Trophoblast cell (in vitro differentiated cells and primary cell): ENCODE data around the gene EAF1.

Experiments used
- DNase-seq, 2 donors: peaks; one replicate each; pipeline ENCODE4 v3.0.0-alpha.2; 2016
- H2AFZ ChIP-seq: 2 replicates; pipeline ENCODE4 v1.6.1; 2013; ENCODE audit warnings: low read length, moderate library complexity, mild to moderate bottlenecking; ENCODE audit not compliant: insufficient read depth, poor library complexity
- H2AK5ac ChIP-seq: 2 replicates; pipeline ENCODE4 v1.6.1; 2013; ENCODE audit warnings: mild to moderate bottlenecking, low read length
- H2BK120ac ChIP-seq: 2 replicates; pipeline ENCODE4 v1.6.1; 2013; ENCODE audit warnings: low read length, mild to moderate bottlenecking, moderate library complexity; ENCODE audit not compliant: insufficient read depth, poor library complexity
- H2BK12ac ChIP-seq: 2 replicates; pipeline ENCODE4 v1.6.1; 2013; ENCODE audit warnings: mild to moderate bottlenecking, low read length, moderate library complexity
- H2BK5ac ChIP-seq: 2 replicates; pipeline ENCODE4 v1.6.1; 2013; ENCODE audit warnings: low read length, low read depth, moderate library complexity, mild to moderate bottlenecking; ENCODE audit not compliant: poor library complexity
- H3K14ac ChIP-seq: 2 replicates; pipeline ENCODE4 v1.6.1; 2013; ENCODE audit warnings: mild to moderate bottlenecking, low read length
- H3K18ac ChIP-seq: 2 replicates; pipeline ENCODE4 v1.6.1; 2013; ENCODE audit warnings: mild to moderate bottlenecking, low read length
- H3K23ac ChIP-seq: 2 replicates; pipeline ENCODE4 v1.6.1; 2013; ENCODE audit warnings: low read length
- H3K27ac ChIP-seq: 2 replicates; pipeline ENCODE4 v1.5.1; 2013; ENCODE audit warnings: low read depth, mild to moderate bottlenecking, inconsistent platforms, low read length, moderate library complexity
- H3K27me3 ChIP-seq: 2 replicates; pipeline ENCODE4 v1.6.1; 2013; ENCODE audit warnings: inconsistent platforms, mild to moderate bottlenecking, low read length, moderate library complexity; ENCODE audit not compliant: insufficient read depth
- H3K36me3 ChIP-seq, 2 experiments: 1 replicate in 1 of 2; 2 replicates in 1 of 2; pipeline ENCODE4 v1.6.1; 2013; ENCODE audit warnings: low read length in 2 of 2, mild to moderate bottlenecking in 2 of 2, moderate library complexity in 1 of 2; ENCODE audit not compliant: insufficient read depth in 2 of 2, control insufficient read depth in 1 of 2
- H3K4ac ChIP-seq: 2 replicates; pipeline ENCODE4 v1.6.1; 2013; ENCODE audit warnings: low read depth, mild to moderate bottlenecking, low read length, moderate library complexity
- H3K4me1 ChIP-seq, 2 experiments: 1 replicate in 1 of 2; 2 replicates in 1 of 2; pipeline ENCODE4 v1.6.1; 2013; ENCODE audit warnings: low read length in 2 of 2, mild to moderate bottlenecking in 2 of 2, moderate library complexity in 1 of 2; ENCODE audit not compliant: insufficient read depth in 2 of 2, control insufficient read depth in 1 of 2
- H3K4me2 ChIP-seq: 2 replicates; pipeline ENCODE4 v1.6.1; 2013; ENCODE audit warnings: inconsistent platforms, mild to moderate bottlenecking, low read length, moderate library complexity
- H3K4me3 ChIP-seq: 2 replicates; pipeline ENCODE4 v1.5.1; 2013; ENCODE audit warnings: mild to moderate bottlenecking, low read depth, low read length, inconsistent platforms
- H3K79me1 ChIP-seq: one replicate; pipeline ENCODE4 v1.6.1; 2013; ENCODE audit warnings: low read length
- H3K79me2 ChIP-seq: 2 replicates; pipeline ENCODE4 v1.6.1; 2013; ENCODE audit warnings: low read length, mild to moderate bottlenecking; ENCODE audit not compliant: control insufficient read depth, insufficient read depth, poor library complexity
- H3K9ac ChIP-seq: 2 replicates; pipeline ENCODE4 v1.6.1; 2013; ENCODE audit warnings: mild to moderate bottlenecking, low read length
- H3K9me3 ChIP-seq: 2 replicates; pipeline ENCODE4 v1.6.1; 2013; ENCODE audit warnings: low read depth, mild to moderate bottlenecking, control low read depth, inconsistent platforms, low read length; ENCODE audit not compliant: insufficient read depth
- H4K12ac ChIP-seq: 2 replicates; pipeline ENCODE4 v1.6.1; 2013; ENCODE audit warnings: low read depth, mild to moderate bottlenecking, low read length, moderate library complexity
- H4K8ac ChIP-seq: 2 replicates; pipeline ENCODE4 v1.6.1; 2013; ENCODE audit warnings: low read depth, mild to moderate bottlenecking, low read length, moderate library complexity
- H4K91ac ChIP-seq: one replicate; pipeline ENCODE4 v1.6.1; 2013; ENCODE audit warnings: low read depth, mild to moderate bottlenecking, low read length, moderate library complexity
- WGBS: extraction: QIAGEN DNeasy Blood & Tissue Kit; methylation state at CpG from one replicate; pipeline ENCODE4 v1.1.7; 2013; ENCODE audit warnings: missing lambda C conversion rate; ENCODE audit not compliant: insufficient read length, insufficient coverage; ENCODE audit errors: extremely low coverage; 5-methylcytosine and 5-hydroxymethylcytosine counted together

Gene EAF1

GRCh38 chr3:15462451-15462850, 35.1 kb downstream of the EAF1 start:
- H2BK120ac ChIP-seq = no peak overlapping the region
- peaks cover 0 to 2% of the 10 kb centered on the region in 2 experiments for H3K4me1 ChIP-seq
- H2BK5ac ChIP-seq = no peak overlapping the region
- no peak overlapping the region for H4K8ac ChIP-seq
- no peak overlapping the region for H4K91ac ChIP-seq
- H2BK12ac ChIP-seq = no peak overlapping the region
- no peaks in the 10 kb centered on the region for H3K9me3 ChIP-seq
- no peaks in the 10 kb centered on the region for H3K27me3 ChIP-seq
- no peak for DNase-seq
- H2AFZ ChIP-seq = no peak overlapping the region
- no peak overlapping the region for H3K4ac ChIP-seq
- H3K14ac ChIP-seq = no peak overlapping the region
- H3K9ac ChIP-seq = no peak overlapping the region
- no peak overlapping the region for H4K12ac ChIP-seq
- H3K27ac ChIP-seq = no peak overlapping the region
- H3K18ac ChIP-seq = no peak overlapping the region
- H3K79me2 ChIP-seq = no peaks in the 10 kb centered on the region
- no peak overlapping the region for H3K4me3 ChIP-seq
- no peaks in the 10 kb centered on the region for H3K36me3 ChIP-seq
- H2AK5ac ChIP-seq = no peak overlapping the region
- no peak overlapping the region for H3K23ac ChIP-seq
- no peaks in the 10 kb centered on the region for H3K79me1 ChIP-seq
- no peak overlapping the region for H3K4me2 ChIP-seq
- no CpG with 5 or more reads among the region's 5 CpGs for WGBS

DNA sequence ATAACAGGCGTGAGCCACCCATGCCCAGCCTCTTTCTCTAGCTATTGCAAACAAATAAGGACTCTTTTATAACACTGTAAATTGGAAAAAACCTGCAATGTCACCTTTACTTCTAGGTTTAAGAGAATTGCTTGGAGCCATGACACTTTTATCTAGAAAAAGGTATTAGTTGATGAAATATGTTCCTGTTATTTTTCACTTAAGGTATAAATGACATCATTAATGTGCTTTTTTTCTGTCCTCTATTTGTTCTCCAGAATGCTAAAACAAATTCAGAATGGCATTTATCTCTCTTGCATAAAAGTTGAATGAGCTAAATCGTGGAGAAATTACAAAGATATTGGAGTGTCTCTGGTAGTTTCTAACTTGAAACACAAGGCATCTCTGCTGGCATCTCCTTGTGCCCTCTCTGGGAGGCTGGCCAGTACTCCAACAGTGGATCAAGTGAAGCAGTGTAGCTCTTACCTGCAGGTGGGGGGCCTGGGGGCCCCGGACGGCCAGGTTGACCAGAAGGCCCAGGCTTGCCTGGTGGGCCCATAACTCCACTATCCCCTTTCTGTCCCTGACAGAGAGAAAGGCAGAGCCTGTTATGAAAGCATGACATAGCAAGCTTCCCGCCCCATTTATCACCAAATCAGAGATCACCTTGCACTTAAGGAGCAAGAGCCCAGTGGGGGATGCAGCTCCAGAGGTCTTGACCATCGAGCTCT, 38.6 kb downstream of the EAF1 start:
- H4K91ac ChIP-seq = no peak overlapping the region
- no peak overlapping the region for H4K8ac ChIP-seq
- no peaks in the 10 kb centered on the region for H3K36me3 ChIP-seq
- no peaks in the 10 kb centered on the region for H3K27me3 ChIP-seq
- DNase-seq = no peak
- no peak overlapping the region for H2BK12ac ChIP-seq
- H2AFZ ChIP-seq = no peak overlapping the region
- H3K4me3 ChIP-seq = no peak overlapping the region
- H3K4ac ChIP-seq = no peak overlapping the region
- H3K23ac ChIP-seq = no peak overlapping the region
- H3K79me2 ChIP-seq = no peaks in the 10 kb centered on the region
- no peak overlapping the region for H3K14ac ChIP-seq
- no peak overlapping the region for H2BK5ac ChIP-seq
- no CpG with 5 or more reads among the region's 6 CpGs for WGBS
- H4K12ac ChIP-seq = no peak overlapping the region
- no peak overlapping the region for H3K4me2 ChIP-seq
- no peak overlapping the region for H2AK5ac ChIP-seq
- peaks cover 0 to 2% of the 10 kb centered on the region in 2 experiments for H3K4me1 ChIP-seq
- no peaks in the 10 kb centered on the region for H3K9me3 ChIP-seq
- H3K79me1 ChIP-seq = no peaks in the 10 kb centered on the region
- no peak overlapping the region for H3K27ac ChIP-seq
- H3K9ac ChIP-seq = peak overlapping the region; percentile 55
- no peak overlapping the region for H2BK120ac ChIP-seq
- no peak overlapping the region for H3K18ac ChIP-seq

GRCh38 chr3:15467227-15468181, 40.1 kb downstream of the EAF1 start:
- WGBS = no CpG with 5 or more reads among the region's 11 CpGs
- H4K91ac ChIP-seq = no peak overlapping the region
- H4K8ac ChIP-seq = no peak overlapping the region
- no peak overlapping the region for H3K23ac ChIP-seq
- H4K12ac ChIP-seq = no peak overlapping the region
- no peak overlapping the region for H2BK120ac ChIP-seq
- H3K18ac ChIP-seq = no peak overlapping the region
- H3K9ac ChIP-seq = no peak overlapping the region
- no peak overlapping the region for H2AK5ac ChIP-seq
- H3K4me2 ChIP-seq = no peak overlapping the region
- no peak overlapping the region for H3K14ac ChIP-seq
- H3K79me1 ChIP-seq = no peaks in the 10 kb centered on the region
- no peak overlapping the region for H3K4me3 ChIP-seq
- H3K79me2 ChIP-seq = no peaks in the 10 kb centered on the region
- DNase-seq = no peak
- peaks cover 0 to under 1% of the 10 kb centered on the region in 2 experiments for H3K4me1 ChIP-seq
- H2AFZ ChIP-seq = no peak overlapping the region
- no peaks in the 10 kb centered on the region for H3K36me3 ChIP-seq
- no peak overlapping the region for H3K27ac ChIP-seq
- H2BK5ac ChIP-seq = no peak overlapping the region
- H3K9me3 ChIP-seq = no peaks in the 10 kb centered on the region
- no peak overlapping the region for H2BK12ac ChIP-seq
- H3K27me3 ChIP-seq = no peaks in the 10 kb centered on the region
- no peak overlapping the region for H3K4ac ChIP-seq

DNA sequence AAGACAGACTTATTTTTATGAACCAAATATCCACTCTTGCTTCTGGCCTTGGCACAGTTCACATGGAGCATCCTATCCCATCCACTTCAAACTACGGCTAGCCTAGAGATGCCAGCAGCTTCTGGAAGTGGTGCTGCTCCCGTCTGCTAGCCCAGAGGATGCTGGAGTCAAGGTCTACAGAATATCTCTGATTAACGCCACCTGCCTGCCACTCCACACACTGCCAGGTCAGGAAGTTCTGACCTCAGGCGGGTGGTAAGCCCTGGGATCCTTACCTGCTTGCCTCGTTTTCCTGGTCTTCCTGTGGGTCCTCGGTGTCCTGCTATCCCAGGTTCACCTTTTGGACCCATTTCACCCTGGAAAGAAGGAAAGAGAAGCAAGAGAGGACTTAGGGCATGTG, 42.9 kb downstream of the EAF1 start:
- no peaks in the 10 kb centered on the region for H3K79me2 ChIP-seq
- no peaks in the 10 kb centered on the region for H3K27me3 ChIP-seq
- H2AFZ ChIP-seq = no peak overlapping the region
- no peaks in the 10 kb centered on the region for H3K36me3 ChIP-seq
- H2BK5ac ChIP-seq = no peak overlapping the region
- H2BK12ac ChIP-seq = no peak overlapping the region
- H3K4ac ChIP-seq = no peak overlapping the region
- H3K18ac ChIP-seq = no peak overlapping the region
- H3K4me3 ChIP-seq = peak overlapping the region; percentile 37
- H3K14ac ChIP-seq = no peak overlapping the region
- no peak overlapping the region for H3K23ac ChIP-seq
- H4K8ac ChIP-seq = no peak overlapping the region
- H3K4me1 ChIP-seq = no peaks in the 10 kb centered on the region
- H2AK5ac ChIP-seq = no peak overlapping the region
- H3K4me2 ChIP-seq = no peak overlapping the region
- no peak overlapping the region for H4K91ac ChIP-seq
- no peaks in the 10 kb centered on the region for H3K79me1 ChIP-seq
- no peak overlapping the region for H3K27ac ChIP-seq
- H3K9me3 ChIP-seq = no peaks in the 10 kb centered on the region
- DNase-seq = peak; percentile 19 to 41
- H2BK120ac ChIP-seq = no peak overlapping the region
- WGBS = no CpG with 5 or more reads among the region's 6 CpGs
- H4K12ac ChIP-seq = no peak overlapping the region
- no peak overlapping the region for H3K9ac ChIP-seq
